ENCODE results near the gene ZNF341. TPM values are rescaled to one million over a fixed set of nuclear protein-coding genes. Genes with fewer than 3 reads are reported as not detected.
"Not testable (repeated sequence)": the region's sequence is repeated elsewhere in the genome, so short reads cannot be mapped to it uniquely, and the experiment has no call there.

Gene ZNF341
- total RNA-seq, 1 donor from 2014 or later: 4.2 TPM

GRCh38 chr20:33791959-33792597, 60.3 kb downstream of the ZNF341 start:
- no peak for TF ChIP-seq POLR2A (IDR thresholded peaks at IDR 0.05)
- TF ChIP-seq, protein P1, sequence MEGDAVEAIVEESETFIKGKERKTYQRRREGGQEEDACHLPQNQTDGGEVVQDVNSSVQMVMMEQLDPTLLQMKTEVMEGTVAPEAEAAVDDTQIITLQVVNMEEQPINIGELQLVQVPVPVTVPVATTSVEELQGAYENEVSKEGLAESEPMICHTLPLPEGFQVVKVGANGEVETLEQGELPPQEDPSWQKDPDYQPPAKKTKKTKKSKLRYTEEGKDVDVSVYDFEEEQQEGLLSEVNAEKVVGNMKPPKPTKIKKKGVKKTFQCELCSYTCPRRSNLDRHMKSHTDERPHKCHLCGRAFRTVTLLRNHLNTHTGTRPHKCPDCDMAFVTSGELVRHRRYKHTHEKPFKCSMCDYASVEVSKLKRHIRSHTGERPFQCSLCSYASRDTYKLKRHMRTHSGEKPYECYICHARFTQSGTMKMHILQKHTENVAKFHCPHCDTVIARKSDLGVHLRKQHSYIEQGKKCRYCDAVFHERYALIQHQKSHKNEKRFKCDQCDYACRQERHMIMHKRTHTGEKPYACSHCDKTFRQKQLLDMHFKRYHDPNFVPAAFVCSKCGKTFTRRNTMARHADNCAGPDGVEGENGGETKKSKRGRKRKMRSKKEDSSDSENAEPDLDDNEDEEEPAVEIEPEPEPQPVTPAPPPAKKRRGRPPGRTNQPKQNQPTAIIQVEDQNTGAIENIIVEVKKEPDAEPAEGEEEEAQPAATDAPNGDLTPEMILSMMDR (IDR thresholded peaks at IDR 0.05): peak; percentile 31 to 56 (median 46)
- H3K27me3 ChIP-seq: no peaks in the 10 kb centered on the region
- intact Hi-C loops (cut with DNase I): no loop called here
- no peak overlapping the region for H3K27ac ChIP-seq
- DNase-seq (ENCODE audit: extremely low spot score in 2 of 2): no peak
- no peak overlapping the region for H3K4me3 ChIP-seq
- H3K4me1 ChIP-seq: peaks cover 9% of the 10 kb centered on the region
- H3K9me3 ChIP-seq: no peaks in the 10 kb centered on the region
- peaks cover 0 to 7% of the 10 kb centered on the region in 2 donors for H3K36me3 ChIP-seq

- H3K36me3 ChIP-seq; H3K4me1 ChIP-seq; H3K27ac ChIP-seq; H3K4me3 ChIP-seq; DNase-seq (ENCODE audit: extremely low spot score in 2 of 2); H3K27me3 ChIP-seq; H3K9me3 ChIP-seq; intact Hi-C loops (cut with DNase I): not testable (repeated sequence)
Measured at GRCh38 chr20:33792598-33792989, 60.8 kb downstream of the ZNF341 start.

GRCh38 chr20:33793011-33793931, 61.5 kb downstream of the ZNF341 start:
- TF ChIP-seq POLR2AphosphoS5 (IDR thresholded peaks at IDR 0.05; ENCODE audit: insufficient read depth in 1 of 2, low read depth in 1 of 2) (no peak), POLR2A (IDR thresholded peaks at IDR 0.05) (no peak)
- TF ChIP-seq, protein P1 (IDR thresholded peaks at IDR 0.05): no peak
- no peak overlapping the region for H3K27ac ChIP-seq
- peaks cover 9% of the 10 kb centered on the region for H3K4me1 ChIP-seq
- H3K36me3 ChIP-seq: peaks cover 0 to 7% of the 10 kb centered on the region in 2 donors
- DNase-seq (ENCODE audit: extremely low spot score in 2 of 2): no peak
- intact Hi-C loops (cut with DNase I): no loop called here
- no peak overlapping the region for H3K4me3 ChIP-seq
- H3K9me3 ChIP-seq: no peaks in the 10 kb centered on the region
- H3K27me3 ChIP-seq: no peaks in the 10 kb centered on the region

DNA sequence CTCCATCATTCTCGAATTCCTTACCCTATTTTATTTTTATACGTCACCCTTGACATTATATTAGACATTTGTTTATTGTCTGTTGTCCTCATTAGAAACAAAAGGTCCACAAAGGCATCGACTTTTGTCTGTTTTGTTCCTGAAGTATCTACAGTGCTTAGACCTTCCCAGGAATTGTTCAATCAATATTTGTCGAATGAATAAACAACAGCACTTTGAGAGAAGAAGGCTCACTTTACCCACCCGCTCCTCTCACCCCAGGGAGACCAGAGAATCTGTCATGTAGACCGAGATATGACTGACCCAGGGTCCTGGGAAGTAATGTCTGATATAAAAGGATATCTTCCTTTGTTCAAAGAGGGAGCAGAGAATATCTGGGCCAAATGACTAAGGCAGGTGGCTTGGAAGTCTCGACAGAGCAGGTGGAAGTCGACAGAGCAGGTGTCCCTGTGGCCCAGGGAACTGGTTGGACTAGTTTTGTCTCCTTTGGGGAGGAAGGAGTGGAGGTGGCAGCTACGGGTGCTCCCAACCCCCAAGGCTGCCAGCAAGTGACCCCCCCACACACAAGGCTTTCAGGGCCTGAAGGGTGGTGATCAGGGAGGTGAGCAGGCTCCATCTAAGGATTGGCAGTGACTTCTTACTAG, 64.6 kb downstream of the ZNF341 start:
- H3K9me3 ChIP-seq: no peaks in the 10 kb centered on the region
- no peak for TF ChIP-seq POLR2AphosphoS5 (IDR thresholded peaks at IDR 0.05; ENCODE audit: insufficient read depth in 1 of 2, low read depth in 1 of 2)
- TF ChIP-seq, protein P1 (IDR thresholded peaks at IDR 0.05): no peak
- no peak for TF ChIP-seq POLR2A (IDR thresholded peaks at IDR 0.05)
- DNase-seq (ENCODE audit: extremely low spot score in 2 of 2): no peak
- intact Hi-C loops (cut with DNase I): no loop called here
- H3K27me3 ChIP-seq: no peaks in the 10 kb centered on the region
- H3K36me3 ChIP-seq: peaks cover 0 to 4% of the 10 kb centered on the region in 2 donors
- no peak overlapping the region for H3K4me3 ChIP-seq
- no peak overlapping the region for H3K27ac ChIP-seq
- H3K4me1 ChIP-seq: no peaks in the 10 kb centered on the region

DNA sequence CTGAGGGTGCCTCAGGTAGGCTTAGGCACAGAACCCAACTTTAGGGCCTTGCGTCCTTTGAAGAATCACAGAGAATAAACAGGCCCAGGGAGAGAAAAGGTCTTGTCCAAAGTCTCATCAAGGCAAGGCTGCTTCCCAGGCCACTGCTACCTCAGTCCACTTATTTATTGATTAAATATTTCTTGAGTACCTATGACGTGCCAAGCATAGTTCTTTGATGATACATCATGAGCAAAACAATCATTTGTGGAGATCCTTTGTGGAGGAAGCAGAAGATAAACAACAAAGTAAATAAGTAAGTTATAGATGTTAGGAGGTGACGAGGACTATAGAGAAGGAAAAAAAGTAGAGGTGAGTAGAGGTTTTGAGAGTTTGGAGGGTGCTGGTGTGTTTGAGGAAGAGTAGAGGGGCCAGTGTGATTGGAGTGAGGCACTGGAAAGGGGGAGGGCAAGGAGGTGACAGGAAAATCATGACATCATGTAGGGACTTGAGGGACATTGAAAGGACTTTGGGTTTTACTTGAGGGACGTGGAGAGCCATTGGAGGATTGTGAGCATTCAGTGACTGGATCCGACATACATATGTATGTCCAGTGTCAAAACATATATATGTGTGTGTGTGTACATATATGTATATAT, 65.2 kb downstream of the ZNF341 start:
- intact Hi-C loops (cut with DNase I): no loop called here
- Histone ChIP-seq H3K4me1 (no peaks in the 10 kb centered on the region), H3K27me3 (no peaks in the 10 kb centered on the region), H3K27ac (no peak overlapping the region), H3K4me3 (no peak overlapping the region), H3K36me3 (no peaks in the 10 kb centered on the region), H3K9me3 (no peaks in the 10 kb centered on the region)
- TF ChIP-seq POLR2AphosphoS5 (IDR thresholded peaks at IDR 0.05; ENCODE audit: insufficient read depth in 1 of 2, low read depth in 1 of 2) (no peak), POLR2A (IDR thresholded peaks at IDR 0.05) (no peak)
- TF ChIP-seq, protein P1 (IDR thresholded peaks at IDR 0.05): no peak
- no peak for DNase-seq (ENCODE audit: extremely low spot score in 2 of 2)
